ENCODE measurements around the gene GREM1. TPM values are rescaled to one million over a fixed set of nuclear protein-coding genes. Genes with fewer than 3 reads are reported as not detected.

The GREM1 gene
- total RNA-seq, 1 experiment from 2014 or later, result 0.66 TPM

DNA sequence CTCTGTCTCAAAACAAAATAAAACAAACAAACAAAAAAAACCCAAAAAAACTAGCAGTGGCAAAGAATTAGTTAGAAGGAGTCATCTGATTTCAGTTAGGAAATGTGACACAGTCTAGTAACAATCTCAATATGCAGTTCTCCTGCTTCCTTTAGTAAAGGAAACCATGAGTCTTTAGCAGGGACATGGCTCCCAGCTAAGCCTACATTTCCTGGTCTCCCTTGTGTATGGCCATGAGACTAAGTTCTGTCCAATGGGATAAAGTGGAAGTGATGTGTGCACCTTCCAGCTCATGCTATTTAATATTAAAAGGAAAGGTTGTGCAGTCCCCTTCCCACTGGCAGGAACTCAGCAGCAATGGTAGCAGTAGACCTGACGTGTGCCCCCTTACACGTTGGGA, 74.6 kb downstream of the GREM1 start (continued):
- TF ChIP-seq, protein P1, sequence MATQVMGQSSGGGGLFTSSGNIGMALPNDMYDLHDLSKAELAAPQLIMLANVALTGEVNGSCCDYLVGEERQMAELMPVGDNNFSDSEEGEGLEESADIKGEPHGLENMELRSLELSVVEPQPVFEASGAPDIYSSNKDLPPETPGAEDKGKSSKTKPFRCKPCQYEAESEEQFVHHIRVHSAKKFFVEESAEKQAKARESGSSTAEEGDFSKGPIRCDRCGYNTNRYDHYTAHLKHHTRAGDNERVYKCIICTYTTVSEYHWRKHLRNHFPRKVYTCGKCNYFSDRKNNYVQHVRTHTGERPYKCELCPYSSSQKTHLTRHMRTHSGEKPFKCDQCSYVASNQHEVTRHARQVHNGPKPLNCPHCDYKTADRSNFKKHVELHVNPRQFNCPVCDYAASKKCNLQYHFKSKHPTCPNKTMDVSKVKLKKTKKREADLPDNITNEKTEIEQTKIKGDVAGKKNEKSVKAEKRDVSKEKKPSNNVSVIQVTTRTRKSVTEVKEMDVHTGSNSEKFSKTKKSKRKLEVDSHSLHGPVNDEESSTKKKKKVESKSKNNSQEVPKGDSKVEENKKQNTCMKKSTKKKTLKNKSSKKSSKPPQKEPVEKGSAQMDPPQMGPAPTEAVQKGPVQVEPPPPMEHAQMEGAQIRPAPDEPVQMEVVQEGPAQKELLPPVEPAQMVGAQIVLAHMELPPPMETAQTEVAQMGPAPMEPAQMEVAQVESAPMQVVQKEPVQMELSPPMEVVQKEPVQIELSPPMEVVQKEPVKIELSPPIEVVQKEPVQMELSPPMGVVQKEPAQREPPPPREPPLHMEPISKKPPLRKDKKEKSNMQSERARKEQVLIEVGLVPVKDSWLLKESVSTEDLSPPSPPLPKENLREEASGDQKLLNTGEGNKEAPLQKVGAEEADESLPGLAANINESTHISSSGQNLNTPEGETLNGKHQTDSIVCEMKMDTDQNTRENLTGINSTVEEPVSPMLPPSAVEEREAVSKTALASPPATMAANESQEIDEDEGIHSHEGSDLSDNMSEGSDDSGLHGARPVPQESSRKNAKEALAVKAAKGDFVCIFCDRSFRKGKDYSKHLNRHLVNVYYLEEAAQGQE (IDR thresholded peaks at IDR 0.05; ENCODE audit: low read depth), result no peak
- TF ChIP-seq, protein P2, sequence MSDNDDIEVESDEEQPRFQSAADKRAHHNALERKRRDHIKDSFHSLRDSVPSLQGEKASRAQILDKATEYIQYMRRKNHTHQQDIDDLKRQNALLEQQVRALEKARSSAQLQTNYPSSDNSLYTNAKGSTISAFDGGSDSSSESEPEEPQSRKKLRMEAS (IDR thresholded peaks at IDR 0.05), result no peak
- TF ChIP-seq SIN3A (IDR thresholded peaks at IDR 0.05; ENCODE audit: low read depth) (no peak), EZH2phosphoT487 (IDR thresholded peaks at IDR 0.05; ENCODE audit: borderline replicate concordance) (no peak), TCF7L2 (IDR thresholded peaks at IDR 0.05; ENCODE audit: borderline replicate concordance, extremely low read depth, insufficient read depth, insufficient read length) (no peak)
- TF ChIP-seq, protein P3, sequence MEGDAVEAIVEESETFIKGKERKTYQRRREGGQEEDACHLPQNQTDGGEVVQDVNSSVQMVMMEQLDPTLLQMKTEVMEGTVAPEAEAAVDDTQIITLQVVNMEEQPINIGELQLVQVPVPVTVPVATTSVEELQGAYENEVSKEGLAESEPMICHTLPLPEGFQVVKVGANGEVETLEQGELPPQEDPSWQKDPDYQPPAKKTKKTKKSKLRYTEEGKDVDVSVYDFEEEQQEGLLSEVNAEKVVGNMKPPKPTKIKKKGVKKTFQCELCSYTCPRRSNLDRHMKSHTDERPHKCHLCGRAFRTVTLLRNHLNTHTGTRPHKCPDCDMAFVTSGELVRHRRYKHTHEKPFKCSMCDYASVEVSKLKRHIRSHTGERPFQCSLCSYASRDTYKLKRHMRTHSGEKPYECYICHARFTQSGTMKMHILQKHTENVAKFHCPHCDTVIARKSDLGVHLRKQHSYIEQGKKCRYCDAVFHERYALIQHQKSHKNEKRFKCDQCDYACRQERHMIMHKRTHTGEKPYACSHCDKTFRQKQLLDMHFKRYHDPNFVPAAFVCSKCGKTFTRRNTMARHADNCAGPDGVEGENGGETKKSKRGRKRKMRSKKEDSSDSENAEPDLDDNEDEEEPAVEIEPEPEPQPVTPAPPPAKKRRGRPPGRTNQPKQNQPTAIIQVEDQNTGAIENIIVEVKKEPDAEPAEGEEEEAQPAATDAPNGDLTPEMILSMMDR (IDR thresholded peaks at IDR 0.05 in 2 of 3, conservative IDR thresholded peaks at IDR 0.05 in 1 of 3; ENCODE audit: borderline replicate concordance in 1 of 3, insufficient read depth in 1 of 3, low read depth in 2 of 3, low read length in 2 of 3), result no peak

Other genes starting within 250 kb of the GREM1 start
- gene GOLGA8N, start 124.5 kb upstream of the GREM1 start, total RNA-seq (2021; ENCODE audit: unreplicated experiment), result 2.4 TPM
- 102 TPM for gene ARHGAP11A, start 102.5 kb upstream of the GREM1 start, total RNA-seq (2021; ENCODE audit: unreplicated experiment)
- gene SCG5, start 76.3 kb upstream of the GREM1 start, total RNA-seq (2021; ENCODE audit: unreplicated experiment), result 1.7 TPM

Data from HCT116 (cell line).